Smooth muscle cell (in vitro differentiated cells): ENCODE data around the gene OLFM4. TPM values are rescaled to one million over a fixed set of nuclear protein-coding genes. Genes with fewer than 3 reads are reported as not detected.

ENCODE experiments used
- DNase-seq: peaks from one replicate; lab custom pipeline; 2025; ENCODE audit not compliant: unreplicated experiment; lab: John Stamatoyannopoulos, UW
- H2AFZ ChIP-seq: fragments of 200-600 bp; sonication (generic); 2 replicates; pipeline ENCODE4 v1.6.0; 2016; ENCODE audit warnings: antibody characterized with exemption, low read depth, mild to moderate bottlenecking
- H3F3A ChIP-seq: fragments of 200-600 bp; sonication (generic); 2 replicates; pipeline ENCODE4 v1.6.0; 2017; ENCODE audit warnings: antibody characterized with exemption, low read depth
- H3K27ac ChIP-seq: fragments of 200-600 bp; sonication (generic); 2 replicates; pipeline ENCODE4 v1.5.1; 2016; ENCODE audit warnings: low read depth, mild to moderate bottlenecking
- H3K27me3 ChIP-seq: fragments of 200-600 bp; sonication (generic); 2 replicates; pipeline ENCODE4 v1.6.1; 2016; ENCODE audit warnings: low read depth, mild to moderate bottlenecking
- H3K36me3 ChIP-seq: fragments of 200-600 bp; sonication (generic); 2 replicates; pipeline ENCODE4 v1.5.1; 2016; ENCODE audit warnings: low read depth
- H3K4me1 ChIP-seq: fragments of 200-600 bp; sonication (generic); 2 replicates; pipeline ENCODE4 v1.5.1; 2016; ENCODE audit warnings: low read depth
- H3K4me2 ChIP-seq: fragments of 200-600 bp; sonication (generic); 2 replicates; pipeline ENCODE4 v1.6.0; 2016; ENCODE audit warnings: mild to moderate bottlenecking
- H3K4me3 ChIP-seq: fragments of 200-600 bp; sonication (generic); 2 replicates; pipeline ENCODE4 v1.5.1; 2016; ENCODE audit warnings: mild to moderate bottlenecking
- H3K79me2 ChIP-seq: fragments of 200-600 bp; sonication (generic); 2 replicates; pipeline ENCODE4 v1.6.0; 2016; ENCODE audit warnings: low read depth, mild to moderate bottlenecking
- H3K9ac ChIP-seq: fragments of 200-600 bp; sonication (generic); 2 replicates; pipeline ENCODE4 v1.6.0; 2016; ENCODE audit warnings: low read depth
- H3K9me3 ChIP-seq: fragments of 200-600 bp; sonication (generic); replicated peaks from 2 replicates; pipeline ENCODE4 v1.5.1; 2016; ENCODE audit warnings: low read depth
- H4K20me1 ChIP-seq: fragments of 200-600 bp; sonication (generic); 2 replicates; pipeline ENCODE4 v1.6.0; 2016; ENCODE audit warnings: low read depth
- CTCF ChIP-seq: fragments of 200-600 bp; sonication (generic); IDR thresholded peaks from 2 replicates; pipeline ENCODE4 v1.5.1; 2017; ENCODE audit warnings: borderline replicate concordance, mild to moderate bottlenecking, antibody characterized with exemption; ENCODE audit not compliant: insufficient read depth, poor library complexity, severe bottlenecking
- WGBS: methylation state at CpG from one replicate; pipeline ENCODE4 v1.1.7; 2016; ENCODE audit warnings: low lambda C conversion rate; 5-methylcytosine and 5-hydroxymethylcytosine counted together
- polyA plus RNA-seq: library from polyadenylated mRNA; unstranded; fragments of >200 nt; fragmentation: Nextera tagmentation; extraction: Ambion mirVana; gene quantifications from 2 replicates; pipeline ENCODE4 v1.2.1, GENCODE V29; 2016
- total RNA-seq: library from RNA; depleted of rRNA; stranded (reverse); fragments of >200 nt; gene quantifications from 2 replicates; pipeline ENCODE4 v1.2.3, GENCODE V29; 2014

The OLFM4 gene
- total and polyA plus RNA-seq, 2 experiments from 2014 or later = not detected

- Histone ChIP-seq H3K36me3 (no peaks in the 10 kb centered on the region), H3K4me3 (no peak overlapping the region), H4K20me1 (no peaks in the 10 kb centered on the region), H3K79me2 (no peaks in the 10 kb centered on the region), H3F3A (no peaks in the 10 kb centered on the region), H3K9me3 (no peaks in the 10 kb centered on the region), H3K27ac (no peak overlapping the region), H3K9ac (no peak overlapping the region), H3K4me1 (no peaks in the 10 kb centered on the region), H3K4me2 (no peak overlapping the region), H3K27me3 (no peaks in the 10 kb centered on the region), H2AFZ (no peak overlapping the region)
- 88% methylated on average over 12 of the region's 12 CpGs for WGBS
- TF ChIP-seq CTCF = no peak
- DNase-seq = no peak
Observed at GRCh38 chr13:53005626-53006025, 23.0 kb upstream of the OLFM4 start.

GRCh38 chr13:53007872-53008271, 20.7 kb upstream of the OLFM4 start:
- H2AFZ ChIP-seq = no peak overlapping the region
- no peak for DNase-seq
- H3K27ac ChIP-seq = no peak overlapping the region
- no peaks in the 10 kb centered on the region for H3K79me2 ChIP-seq
- H3K4me3 ChIP-seq = no peak overlapping the region
- H3K36me3 ChIP-seq = no peaks in the 10 kb centered on the region
- no peaks in the 10 kb centered on the region for H3F3A ChIP-seq
- no peak for TF ChIP-seq CTCF
- no peaks in the 10 kb centered on the region for H3K27me3 ChIP-seq
- no peaks in the 10 kb centered on the region for H4K20me1 ChIP-seq
- H3K4me2 ChIP-seq = no peak overlapping the region
- WGBS = 79% methylated on average over 3 of the region's 3 CpGs
- H3K4me1 ChIP-seq = no peaks in the 10 kb centered on the region
- H3K9me3 ChIP-seq = no peaks in the 10 kb centered on the region
- H3K9ac ChIP-seq = no peak overlapping the region

- 75% methylated on average over 7 of the region's 7 CpGs for WGBS
- Histone ChIP-seq H3F3A (no peaks in the 10 kb centered on the region), H2AFZ (no peak overlapping the region), H4K20me1 (no peaks in the 10 kb centered on the region), H3K36me3 (no peaks in the 10 kb centered on the region), H3K4me1 (no peaks in the 10 kb centered on the region), H3K9me3 (no peaks in the 10 kb centered on the region), H3K27me3 (no peaks in the 10 kb centered on the region), H3K9ac (no peak overlapping the region), H3K79me2 (no peaks in the 10 kb centered on the region), H3K4me2 (no peak overlapping the region), H3K4me3 (no peak overlapping the region), H3K27ac (no peak overlapping the region)
- TF ChIP-seq CTCF = no peak
- no peak for DNase-seq
Observed at GRCh38 chr13:53010374-53011105, 18.1 kb upstream of the OLFM4 start.

GRCh38 chr13:53012707-53013106, 15.9 kb upstream of the OLFM4 start:
- Histone ChIP-seq H3K9ac (no peak overlapping the region), H3K4me2 (no peak overlapping the region), H3K4me1 (no peaks in the 10 kb centered on the region), H3K27ac (no peak overlapping the region), H3K36me3 (no peaks in the 10 kb centered on the region), H4K20me1 (no peaks in the 10 kb centered on the region), H3F3A (no peaks in the 10 kb centered on the region), H2AFZ (no peak overlapping the region), H3K4me3 (no peak overlapping the region), H3K79me2 (no peaks in the 10 kb centered on the region), H3K9me3 (no peaks in the 10 kb centered on the region), H3K27me3 (no peaks in the 10 kb centered on the region)
- no peak for TF ChIP-seq CTCF
- no peak for DNase-seq
- 99% methylated on average over 3 of the region's 3 CpGs for WGBS
